H9 (cell line): ENCODE measurements around the gene SHANK1. TPM values are rescaled to one million over a fixed set of nuclear protein-coding genes. Genes with fewer than 3 reads are reported as not detected.
A peak's percentile ranks its signal among the peaks of the same experiment; 100 is the strongest.

Source experiments
- DNase-seq: peaks from one replicate; pipeline ENCODE4 v3.0.0-alpha.2; 2017
- H2AFZ ChIP-seq: one replicate; pipeline ENCODE4 v1.6.1; 2013; ENCODE audit warnings: mild to moderate bottlenecking, low read length, control low read depth, moderate library complexity
- H2AK5ac ChIP-seq: 2 replicates; pipeline ENCODE4 v1.6.1; 2013; ENCODE audit warnings: low read length, control low read depth, mixed read lengths; ENCODE audit not compliant: insufficient read length
- H2BK120ac ChIP-seq: one replicate; pipeline ENCODE4 v1.6.1; 2013; ENCODE audit warnings: low read depth, mild to moderate bottlenecking, low read length, control low read depth, inconsistent platforms; ENCODE audit not compliant: poor library complexity, severe bottlenecking
- H2BK12ac ChIP-seq: 2 replicates; pipeline ENCODE4 v1.6.1; 2013; ENCODE audit warnings: low read length, control low read depth, mixed read lengths, low read depth; ENCODE audit not compliant: insufficient read length
- H2BK15ac ChIP-seq: 2 replicates; pipeline ENCODE4 v1.6.1; 2013; ENCODE audit warnings: low read depth, low read length, control low read depth
- H2BK20ac ChIP-seq: one replicate; pipeline ENCODE4 v1.6.1; 2013; ENCODE audit warnings: low read depth, mild to moderate bottlenecking, low read length, control low read depth, inconsistent platforms; ENCODE audit not compliant: poor library complexity, severe bottlenecking
- H2BK5ac ChIP-seq: 2 replicates; pipeline ENCODE4 v1.6.1; 2013; ENCODE audit warnings: low read length, control low read depth, mixed read lengths; ENCODE audit not compliant: insufficient read length
- H3K14ac ChIP-seq: 2 replicates; pipeline ENCODE4 v1.6.1; 2013; ENCODE audit warnings: low read length, control low read depth; ENCODE audit not compliant: insufficient read depth
- H3K18ac ChIP-seq: 2 replicates; pipeline ENCODE4 v1.6.1; 2013; ENCODE audit warnings: low read depth, mild to moderate bottlenecking, mixed read lengths, low read length, control low read depth; ENCODE audit not compliant: insufficient read length
- H3K23ac ChIP-seq: 2 replicates; pipeline ENCODE4 v1.6.1; 2013; ENCODE audit warnings: low read length, control low read depth, mixed read lengths, low read depth; ENCODE audit not compliant: insufficient read length
- H3K23me2 ChIP-seq: 2 replicates; pipeline ENCODE4 v1.6.1; 2013; ENCODE audit warnings: low read depth, mild to moderate bottlenecking, mixed read lengths, low read length, control low read depth; ENCODE audit not compliant: insufficient read length, poor library complexity, severe bottlenecking
- H3K27ac ChIP-seq: 2 replicates; pipeline ENCODE4 v1.5.1; 2013; ENCODE audit warnings: low read length, control low read depth, mixed read lengths, low read depth; ENCODE audit not compliant: insufficient read length
- H3K27me3 ChIP-seq: 2 replicates; pipeline ENCODE4 v1.6.1; 2013; ENCODE audit warnings: low read length, control low read depth, inconsistent platforms; ENCODE audit not compliant: insufficient read depth
- H3K4ac ChIP-seq: 2 replicates; pipeline ENCODE4 v1.6.1; 2013; ENCODE audit warnings: low read depth, mild to moderate bottlenecking, control low read depth, inconsistent platforms, low read length, moderate library complexity
- H3K4me1 ChIP-seq: 2 replicates; pipeline ENCODE4 v1.6.1; 2013; ENCODE audit warnings: low read length, control low read depth, inconsistent platforms; ENCODE audit not compliant: insufficient read depth
- H3K4me2 ChIP-seq: 2 replicates; pipeline ENCODE4 v1.6.1; 2013; ENCODE audit warnings: low read length, control low read depth, mixed read lengths; ENCODE audit not compliant: insufficient read length, insufficient read depth
- H3K56ac ChIP-seq: 2 replicates; pipeline ENCODE4 v1.6.1; 2013; ENCODE audit warnings: low read depth, mild to moderate bottlenecking, mixed read lengths, low read length, control low read depth; ENCODE audit not compliant: insufficient read length
- H3K79me1 ChIP-seq: 2 replicates; pipeline ENCODE4 v1.6.1; 2013; ENCODE audit warnings: low read depth, mild to moderate bottlenecking, moderate library complexity, low read length, control low read depth, inconsistent platforms; ENCODE audit not compliant: insufficient read depth, poor library complexity, severe bottlenecking
- H3K79me2 ChIP-seq: 2 replicates; pipeline ENCODE4 v1.6.1; 2013; ENCODE audit warnings: low read length, control low read depth, inconsistent platforms; ENCODE audit not compliant: insufficient read depth
- H3K9ac ChIP-seq: 2 replicates; pipeline ENCODE4 v1.6.1; 2013; ENCODE audit warnings: low read length, control low read depth, mixed read lengths; ENCODE audit not compliant: insufficient read length; ENCODE audit errors: extremely low read depth
- H3K9me3 ChIP-seq: one replicate; pipeline ENCODE4 v1.6.1; 2013; ENCODE audit warnings: low read depth, low read length, inconsistent platforms; ENCODE audit not compliant: control insufficient read depth
- H3T11ph ChIP-seq: one replicate; pipeline ENCODE4 v1.6.1; 2013; ENCODE audit warnings: mild to moderate bottlenecking, low read length, control low read depth, inconsistent platforms
- H4K20me1 ChIP-seq: one replicate; pipeline ENCODE4 v1.6.1; 2013; ENCODE audit not compliant: control insufficient read depth, insufficient read length, insufficient read depth
- H4K5ac ChIP-seq: 2 replicates; pipeline ENCODE4 v1.6.1; 2013; ENCODE audit warnings: low read depth, mild to moderate bottlenecking, mixed read lengths, low read length, control low read depth; ENCODE audit not compliant: insufficient read length
- H4K8ac ChIP-seq: replicated peaks from 2 replicates; pipeline ENCODE4 v1.6.1; 2013; ENCODE audit warnings: low read length, control low read depth, mixed read lengths, low read depth; ENCODE audit not compliant: insufficient read length
- H4K91ac ChIP-seq: 2 replicates; pipeline ENCODE4 v1.6.1; 2013; ENCODE audit warnings: low read depth, mild to moderate bottlenecking, moderate library complexity, mixed read lengths, low read length, control low read depth; ENCODE audit not compliant: insufficient read length
- H3K27ac Mint-ChIP-seq, 3 experiments: 2 replicates in 2 of 3; 3 replicates in 1 of 3; pipeline ENCODE4 v1.8.0; 2020 to 2021; ENCODE audit warnings: mixed read lengths in 3 of 3, mild to moderate bottlenecking in 1 of 3, moderate library complexity in 1 of 3
- H3K27me3 Mint-ChIP-seq: 2 replicates; pipeline ENCODE4 v1.8.0; 2021; ENCODE audit warnings: low read depth, mild to moderate bottlenecking, moderate library complexity, mixed read lengths
- H3K36me3 Mint-ChIP-seq, 3 experiments: 2 replicates in 2 of 3; 3 replicates in 1 of 3; pipeline ENCODE4 v1.8.0; 2020 to 2021; ENCODE audit warnings: low read depth in 3 of 3, mixed read lengths in 3 of 3; ENCODE audit not compliant: insufficient read depth in 1 of 3
- H3K4me1 Mint-ChIP-seq, 2 experiments: 2 replicates each; pipeline ENCODE4 v1.8.0; 2020; ENCODE audit warnings: mixed read lengths in 2 of 2
- H3K4me3 Mint-ChIP-seq, 2 experiments: 2 replicates in 1 of 2; 3 replicates in 1 of 2; pipeline ENCODE4 v1.8.0; 2020 to 2021; ENCODE audit warnings: mild to moderate bottlenecking in 2 of 2, mixed read lengths in 2 of 2, moderate library complexity in 1 of 2
- H3K9me3 Mint-ChIP-seq, 2 experiments: 2 replicates in 1 of 2; 3 replicates in 1 of 2; pipeline ENCODE4 v1.8.0; 2020; ENCODE audit warnings: mild to moderate bottlenecking in 2 of 2, mixed read lengths in 2 of 2, moderate library complexity in 1 of 2
- CTCF ChIP-seq: fragments of 200-600 bp; sonication (generic); conservative IDR thresholded peaks from 3 replicates; pipeline ENCODE4 v1.8.0; 2021; ENCODE audit warnings: antibody characterized with exemption, mild to moderate bottlenecking
- WGBS: extraction: QIAGEN DNeasy Blood & Tissue Kit; methylation state at CpG from one replicate; pipeline ENCODE4 v1.1.7; 2013; ENCODE audit warnings: missing lambda C conversion rate, low lambda C conversion rate, mixed read lengths; ENCODE audit not compliant: insufficient read length; ENCODE audit errors: extremely low coverage; 5-methylcytosine and 5-hydroxymethylcytosine counted together
- total RNA-seq: library from RNA; stranded (reverse); gene quantifications from 2 replicates; pipeline ENCODE4 v1.2.1, GENCODE V29; 2021

SHANK1 gene
- total RNA-seq, 1 experiment from 2014 or later, result 1.7 TPM

GRCh38 chr19:50647879-50648615 is 71.6 kb downstream of the SHANK1 start:
- Histone ChIP-seq H3K27me3 (peaks cover 4% of the 10 kb centered on the region), H2BK12ac (no peak overlapping the region), H3K9ac (no peak overlapping the region), H2BK120ac (no peak overlapping the region), H2BK15ac (no peak overlapping the region), H3K27ac (no peak overlapping the region), H4K91ac (no peak overlapping the region), H3K56ac (no peak overlapping the region), H2BK20ac (no peak overlapping the region), H3K4me2 (no peak overlapping the region), H3K9me3 (no peaks in the 10 kb centered on the region), H3T11ph (no peak overlapping the region), H3K79me2 (no peaks in the 10 kb centered on the region), H3K23ac (no peak overlapping the region), H4K5ac (no peak overlapping the region), H3K18ac (no peak overlapping the region), H3K23me2 (no peaks in the 10 kb centered on the region), H3K14ac (no peak overlapping the region), H4K20me1 (no peaks in the 10 kb centered on the region), H3K4me1 (peaks cover 4% of the 10 kb centered on the region; the same call in 1 of the 2 replicates), H3K4ac (no peak overlapping the region), H2AK5ac (no peak overlapping the region), H2AFZ (no peak overlapping the region), H3K79me1 (no peaks in the 10 kb centered on the region), H2BK5ac (no peak overlapping the region), H4K8ac (no peak overlapping the region)
- Mint-ChIP-seq H3K9me3 (no peaks in the 10 kb centered on the region; a peak in 2 of 5 replicates), H3K27me3 (peaks cover 24% of the 10 kb centered on the region), H3K4me3 (peak overlapping the region in 1 of 2 experiments; percentile 33; a peak in 1 of 5 replicates), H3K4me1 (peaks cover 7 to 18% of the 10 kb centered on the region in 2 experiments), H3K36me3 (no peaks in the 10 kb centered on the region), H3K27ac (no peak overlapping the region)
- TF ChIP-seq CTCF, result no peak
- no CpG with 5 or more reads among the region's 10 CpGs for WGBS
- no peak for DNase-seq
